Measurements from ENCODE around the gene ISM2. TPM values are rescaled to one million over a fixed set of nuclear protein-coding genes. Genes with fewer than 3 reads are reported as not detected.

ISM2 gene
- total and polyA plus RNA-seq, 2 experiments from 2014 or later = 0.11 to 2.6 TPM

DNA sequence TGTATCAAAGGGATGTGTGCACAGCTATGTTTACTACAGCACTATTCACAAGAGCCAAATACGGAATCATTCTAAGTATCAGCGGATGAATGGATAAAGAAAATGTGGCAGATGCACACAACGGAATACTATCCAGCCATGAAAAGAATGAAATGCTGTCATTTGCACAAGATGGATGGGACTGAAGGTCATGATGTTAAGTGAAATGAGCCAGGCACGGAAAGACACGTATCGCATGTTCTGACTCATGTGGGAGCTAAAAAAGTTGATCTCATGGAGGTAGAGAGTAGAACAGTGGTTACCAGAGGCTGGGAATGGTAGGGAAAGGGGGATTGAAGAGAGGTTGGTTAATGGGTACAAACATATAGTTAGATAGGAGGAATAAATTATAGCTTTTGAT, 25.9 kb upstream of the ISM2 start:
- H3K4me3 ChIP-seq = no peak overlapping the region
- H3F3A ChIP-seq (ENCODE audit: insufficient read depth) = no peaks in the 10 kb centered on the region; the same call in 1 of the 2 replicates
- no peaks in the 10 kb centered on the region for H4K20me1 ChIP-seq (ENCODE audit: insufficient read depth)
- H3K4me2 ChIP-seq (ENCODE audit: unreplicated experiment) = no peak overlapping the region
- H3K9ac ChIP-seq = no peak overlapping the region
- no peak for DNase-seq
- no peak for TF ChIP-seq EZH2 (IDR thresholded peaks at IDR 0.05; ENCODE audit: insufficient read depth, poor library complexity, severe bottlenecking)
- TF ChIP-seq EZH2phosphoT487 (IDR thresholded peaks at IDR 0.05; ENCODE audit: insufficient read depth, low read depth) = no peak
- H3K9me3 ChIP-seq (ENCODE audit: low read depth) = no peaks in the 10 kb centered on the region
- H3K27me3 ChIP-seq (replicated peaks; ENCODE audit: insufficient read depth) = no peaks in the 10 kb centered on the region
- H3K4me1 ChIP-seq (ENCODE audit: insufficient read depth) = no peaks in the 10 kb centered on the region
- in situ Hi-C loops (cut with MboI) = no loop called here
- peaks cover 86% of the 10 kb centered on the region for H3K79me2 ChIP-seq (ENCODE audit: insufficient read depth)
- no peak overlapping the region for H2AFZ ChIP-seq
- peaks cover 39% of the 10 kb centered on the region for H3K36me3 ChIP-seq (ENCODE audit: low read depth)
- H3K9me2 ChIP-seq (ENCODE audit: insufficient read depth) = no peaks in the 10 kb centered on the region
- 90% methylated on average over 6 of the region's 6 CpGs for WGBS, 2 experiments (ENCODE audit: low coverage in 1 of 2, low lambda C conversion rate in 2 of 2, missing lambda C conversion rate in 2 of 2)
- H3K27ac ChIP-seq = no peak overlapping the region

DNA sequence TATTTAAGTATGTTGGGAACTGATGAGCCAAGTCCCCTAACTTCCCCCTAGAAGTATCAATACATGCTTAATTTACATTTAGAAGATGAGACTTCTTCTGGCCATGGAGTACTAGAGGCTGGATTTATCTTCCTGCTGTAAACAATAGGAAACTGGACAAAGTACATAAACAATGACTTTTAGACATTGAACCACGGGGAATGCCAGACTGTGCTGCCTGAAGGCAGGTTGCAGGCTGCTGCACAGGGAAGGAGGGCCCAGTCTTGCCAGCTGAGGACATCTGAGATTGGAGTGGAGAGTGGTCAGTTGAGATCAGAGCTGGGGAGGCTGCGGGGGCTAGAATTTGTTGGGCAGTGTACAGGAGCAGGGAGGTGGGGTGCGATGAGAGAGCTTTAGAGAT, 24.5 kb upstream of the ISM2 start:
- in situ Hi-C loops (cut with MboI) = no loop called here
- no peak for DNase-seq
- H2AFZ ChIP-seq = no peak overlapping the region
- no peaks in the 10 kb centered on the region; the same call in 1 of the 2 replicates for H3F3A ChIP-seq (ENCODE audit: insufficient read depth)
- no peaks in the 10 kb centered on the region for H3K9me2 ChIP-seq (ENCODE audit: insufficient read depth)
- TF ChIP-seq EZH2 (IDR thresholded peaks at IDR 0.05; ENCODE audit: insufficient read depth, poor library complexity, severe bottlenecking) = no peak
- no peak for TF ChIP-seq EZH2phosphoT487 (IDR thresholded peaks at IDR 0.05; ENCODE audit: insufficient read depth, low read depth)
- H4K20me1 ChIP-seq (ENCODE audit: insufficient read depth) = no peaks in the 10 kb centered on the region
- H3K4me3 ChIP-seq = no peak overlapping the region
- no peak overlapping the region for H3K4me2 ChIP-seq (ENCODE audit: unreplicated experiment)
- H3K4me1 ChIP-seq (ENCODE audit: insufficient read depth) = no peaks in the 10 kb centered on the region
- no peaks in the 10 kb centered on the region for H3K9me3 ChIP-seq (ENCODE audit: low read depth)
- H3K79me2 ChIP-seq (ENCODE audit: insufficient read depth) = peaks cover 72% of the 10 kb centered on the region
- no peaks in the 10 kb centered on the region for H3K27me3 ChIP-seq (replicated peaks; ENCODE audit: insufficient read depth)
- H3K9ac ChIP-seq = no peak overlapping the region
- WGBS, 2 experiments (ENCODE audit: low coverage in 1 of 2, low lambda C conversion rate in 2 of 2, missing lambda C conversion rate in 2 of 2) = 96% methylated on average over 3 of the region's 3 CpGs
- no peak overlapping the region for H3K27ac ChIP-seq
- H3K36me3 ChIP-seq (ENCODE audit: low read depth) = peaks cover 48% of the 10 kb centered on the region

DNA sequence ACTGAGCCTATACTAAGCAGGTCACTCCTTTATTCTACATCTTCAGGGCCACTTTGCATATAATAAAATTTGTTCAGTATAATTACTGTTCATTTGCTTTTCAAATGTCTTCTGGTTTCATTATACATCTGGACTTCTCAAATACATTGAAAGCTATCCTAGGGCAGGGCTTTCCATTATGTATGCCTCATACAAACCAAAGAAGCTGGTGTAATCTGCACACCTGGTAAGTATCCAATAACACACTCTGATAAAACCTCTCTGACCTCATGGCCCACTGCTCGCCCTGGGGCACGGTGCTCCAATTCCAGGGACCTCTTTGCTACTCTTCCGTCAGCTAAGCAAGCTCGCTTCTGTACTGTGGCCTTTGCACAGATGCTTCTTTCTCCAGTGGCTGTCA, 21.9 kb upstream of the ISM2 start:
- H3K27me3 ChIP-seq (replicated peaks; ENCODE audit: insufficient read depth) = no peaks in the 10 kb centered on the region
- H3K4me1 ChIP-seq (ENCODE audit: insufficient read depth) = no peaks in the 10 kb centered on the region
- no peaks in the 10 kb centered on the region for H4K20me1 ChIP-seq (ENCODE audit: insufficient read depth)
- no peak overlapping the region for H3K4me3 ChIP-seq
- no peak overlapping the region for H3K27ac ChIP-seq
- no peaks in the 10 kb centered on the region; the same call in 1 of the 2 replicates for H3F3A ChIP-seq (ENCODE audit: insufficient read depth)
- H3K9ac ChIP-seq = no peak overlapping the region
- in situ Hi-C loops (cut with MboI) = no loop called here
- no peaks in the 10 kb centered on the region for H3K9me2 ChIP-seq (ENCODE audit: insufficient read depth)
- peaks cover 60% of the 10 kb centered on the region for H3K36me3 ChIP-seq (ENCODE audit: low read depth)
- no peak overlapping the region for H2AFZ ChIP-seq
- no peak overlapping the region for H3K4me2 ChIP-seq (ENCODE audit: unreplicated experiment)
- H3K9me3 ChIP-seq (ENCODE audit: low read depth) = no peaks in the 10 kb centered on the region
- DNase-seq = no peak
- H3K79me2 ChIP-seq (ENCODE audit: insufficient read depth) = peaks cover 51% of the 10 kb centered on the region
- 96 to 97% methylated on average over 4 of the region's 4 CpGs for WGBS, 2 experiments (ENCODE audit: low coverage in 1 of 2, low lambda C conversion rate in 2 of 2, missing lambda C conversion rate in 2 of 2)
- no peak for TF ChIP-seq EZH2 (IDR thresholded peaks at IDR 0.05; ENCODE audit: insufficient read depth, poor library complexity, severe bottlenecking)
- no peak for TF ChIP-seq EZH2phosphoT487 (IDR thresholded peaks at IDR 0.05; ENCODE audit: insufficient read depth, low read depth)

DNA sequence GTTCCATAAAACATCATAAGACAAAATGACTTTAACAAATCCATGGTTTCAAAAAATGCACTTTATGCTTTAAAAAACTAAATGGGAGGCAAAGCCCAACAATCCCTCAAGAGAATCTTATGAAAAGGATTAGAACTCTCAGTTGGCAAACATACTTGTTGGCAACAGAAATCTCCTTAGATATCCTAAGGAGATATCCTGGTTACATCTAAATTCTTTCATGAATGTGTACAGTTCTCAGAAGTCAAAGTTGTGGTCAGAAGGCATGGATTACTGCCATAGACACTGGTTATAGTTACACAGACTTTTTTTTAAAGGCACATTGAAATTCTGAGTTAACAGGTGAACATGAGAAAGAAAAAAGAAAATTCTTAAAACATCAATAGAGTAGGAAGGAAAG, 17.5 kb upstream of the ISM2 start:
- Histone ChIP-seq H3K27ac (no peak overlapping the region), H3K9ac (no peak overlapping the region), H3K36me3 (ENCODE audit: low read depth) (peaks cover 62% of the 10 kb centered on the region), H3K79me2 (ENCODE audit: insufficient read depth) (peaks cover 13% of the 10 kb centered on the region; the same call in 1 of the 2 replicates), H2AFZ (no peak overlapping the region), H3K27me3 (replicated peaks; ENCODE audit: insufficient read depth) (no peaks in the 10 kb centered on the region), H3K4me2 (ENCODE audit: unreplicated experiment) (no peak overlapping the region), H3F3A (ENCODE audit: insufficient read depth) (peaks cover 5% of the 10 kb centered on the region; the same call in 1 of the 2 replicates), H3K4me1 (ENCODE audit: insufficient read depth) (no peaks in the 10 kb centered on the region), H3K9me2 (ENCODE audit: insufficient read depth) (no peaks in the 10 kb centered on the region), H3K9me3 (ENCODE audit: low read depth) (no peaks in the 10 kb centered on the region), H3K4me3 (no peak overlapping the region), H4K20me1 (ENCODE audit: insufficient read depth) (no peaks in the 10 kb centered on the region)
- DNase-seq = no peak
- TF ChIP-seq EZH2 (IDR thresholded peaks at IDR 0.05; ENCODE audit: insufficient read depth, poor library complexity, severe bottlenecking) (no peak), EZH2phosphoT487 (IDR thresholded peaks at IDR 0.05; ENCODE audit: insufficient read depth, low read depth) (no peak)
- in situ Hi-C loops (cut with MboI) = no loop called here
